Lung (tissue), 12 donors: ENCODE results near the gene PDZRN4. TPM values are rescaled to one million over a fixed set of nuclear protein-coding genes. Genes with fewer than 3 reads are reported as not detected.

ENCODE experiments used
- ATAC-seq: fragments of 200-7000 bp; cut with Tn5 transposase; one replicate; pipeline ENCODE4 v1.9.1; 2020; ENCODE audit warnings: moderate number of reproducible peaks; ENCODE audit not compliant: insufficient read depth, low FRiP score
- DNase-seq, 3 donors: peaks; one replicate each; pipeline ENCODE4 v3.0.0-alpha.2; 2013 to 2017
- H3K27ac ChIP-seq, 2 donors: one replicate each; pipeline ENCODE4 v1.5.1; 2013; ENCODE audit warnings: mild to moderate bottlenecking in 2 of 2, moderate library complexity in 2 of 2, control low read depth in 1 of 2, inconsistent platforms in 1 of 2, low read depth in 1 of 2, low read length in 1 of 2
- H3K27me3 ChIP-seq, 3 donors: one replicate each; pipeline ENCODE4 v1.5.1; 2013; ENCODE audit warnings: low read length in 2 of 3; ENCODE audit not compliant: control insufficient read depth in 3 of 3, insufficient read depth in 3 of 3
- H3K36me3 ChIP-seq, 4 donors: one replicate each; pipeline ENCODE4 v1.5.1; 2013; ENCODE audit warnings: low read length in 4 of 4, mild to moderate bottlenecking in 1 of 4, moderate library complexity in 1 of 4; ENCODE audit not compliant: control insufficient read depth in 4 of 4, insufficient read depth in 4 of 4
- H3K4me1 ChIP-seq, 5 donors: one replicate each; pipeline ENCODE4 v1.5.1; 2013; ENCODE audit warnings: low read length in 5 of 5, mild to moderate bottlenecking in 2 of 5, moderate library complexity in 1 of 5; ENCODE audit not compliant: control insufficient read depth in 5 of 5, insufficient read depth in 5 of 5
- H3K4me3 ChIP-seq: one replicate; pipeline ENCODE4 v1.5.1; 2013; ENCODE audit warnings: mild to moderate bottlenecking, control low read depth, moderate library complexity
- H3K9ac ChIP-seq, 2 donors: one replicate each; pipeline ENCODE4 v1.5.1; 2013; ENCODE audit warnings: low read length in 2 of 2, control low read depth in 1 of 2; ENCODE audit not compliant: insufficient read depth in 1 of 2
- H3K9me3 ChIP-seq, 4 donors: one replicate each; pipeline ENCODE4 v1.5.1; 2013; ENCODE audit warnings: low read length in 3 of 4, mild to moderate bottlenecking in 1 of 4, moderate library complexity in 1 of 4; ENCODE audit not compliant: control insufficient read depth in 4 of 4, insufficient read depth in 3 of 4
- WGBS, 2 donors: extraction: QIAGEN DNeasy Blood & Tissue Kit; methylation state at CpG; one replicate each; pipeline ENCODE4 v1.1.7; 2013; 5-methylcytosine and 5-hydroxymethylcytosine counted together
- polyA plus RNA-seq, 2 donors: library from polyadenylated mRNA; stranded (reverse); fragments of 200-250 nt; gene quantifications; one replicate each; pipeline ENCODE4 v1.2.1, GENCODE V29; 2013
- total RNA-seq, 2 donors: library from RNA; depleted of rRNA in 1 of 2; stranded (reverse); fragments of >200 nt in 1 of 2; gene quantifications; one replicate each; pipeline ENCODE4 v1.2.1, GENCODE V29; 2014 to 2021
- TF ChIP-seq, protein P1 (sequence below): IDR thresholded peaks from 2 replicates; pipeline ENCODE4 v1.5.1; 2012; ENCODE audit warnings: mild to moderate bottlenecking; ENCODE audit errors: control extremely low read depth, extremely low read depth
- donor health status: control.
- donor health status: control.
- donor health status: Bipolar disorder and iron deficiency.
- donor health status: healthy.
- donor health status: DM: yes; HTN: yes; CAD: no.

The PDZRN4 gene
- total and polyA plus RNA-seq, 4 donors, result 0.05 to 0.54 (median 0.32) TPM

DNA sequence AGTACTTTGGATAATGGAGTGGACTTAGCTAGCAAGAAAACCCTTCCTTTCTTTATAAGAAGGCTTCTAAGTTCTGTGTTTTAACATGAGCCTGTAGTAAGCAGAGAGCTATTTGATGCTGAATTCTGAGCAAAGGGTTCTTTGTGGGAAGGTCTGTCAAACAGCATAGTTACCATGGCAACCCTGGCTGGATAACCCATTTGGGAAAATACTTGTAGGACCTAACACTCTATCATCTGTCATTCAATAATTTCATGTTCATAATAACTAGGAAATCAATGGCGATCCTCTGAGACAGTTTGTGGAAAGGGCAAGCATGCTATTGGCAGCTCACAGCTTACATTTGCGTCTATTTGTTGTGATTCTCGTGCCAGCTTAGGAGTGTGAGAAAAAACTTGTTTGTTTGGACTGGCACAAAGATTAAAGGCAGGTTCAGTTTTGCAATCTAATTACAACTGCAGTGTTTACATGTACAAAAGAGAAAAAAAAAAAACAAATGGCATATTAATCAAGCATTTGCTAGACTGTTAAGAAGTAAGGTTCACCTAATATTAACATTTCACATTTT is 219.2 kb downstream of the PDZRN4 start:
- H3K4me1 ChIP-seq, result peaks cover 0 to 4% (median 0%) of the 10 kb centered on the region in 5 donors
- ATAC-seq (no peak), DNase-seq (peak; percentile 12 to 34 (median 16))
- no peak overlapping the region for H3K4me3 ChIP-seq
- WGBS, 2 donors, result 40 to 64% methylated on average over 3 of the region's 3 CpGs
- TF ChIP-seq, protein P1, sequence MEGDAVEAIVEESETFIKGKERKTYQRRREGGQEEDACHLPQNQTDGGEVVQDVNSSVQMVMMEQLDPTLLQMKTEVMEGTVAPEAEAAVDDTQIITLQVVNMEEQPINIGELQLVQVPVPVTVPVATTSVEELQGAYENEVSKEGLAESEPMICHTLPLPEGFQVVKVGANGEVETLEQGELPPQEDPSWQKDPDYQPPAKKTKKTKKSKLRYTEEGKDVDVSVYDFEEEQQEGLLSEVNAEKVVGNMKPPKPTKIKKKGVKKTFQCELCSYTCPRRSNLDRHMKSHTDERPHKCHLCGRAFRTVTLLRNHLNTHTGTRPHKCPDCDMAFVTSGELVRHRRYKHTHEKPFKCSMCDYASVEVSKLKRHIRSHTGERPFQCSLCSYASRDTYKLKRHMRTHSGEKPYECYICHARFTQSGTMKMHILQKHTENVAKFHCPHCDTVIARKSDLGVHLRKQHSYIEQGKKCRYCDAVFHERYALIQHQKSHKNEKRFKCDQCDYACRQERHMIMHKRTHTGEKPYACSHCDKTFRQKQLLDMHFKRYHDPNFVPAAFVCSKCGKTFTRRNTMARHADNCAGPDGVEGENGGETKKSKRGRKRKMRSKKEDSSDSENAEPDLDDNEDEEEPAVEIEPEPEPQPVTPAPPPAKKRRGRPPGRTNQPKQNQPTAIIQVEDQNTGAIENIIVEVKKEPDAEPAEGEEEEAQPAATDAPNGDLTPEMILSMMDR, result no peak
- no peak overlapping the region for H3K27ac ChIP-seq
- no peaks in the 10 kb centered on the region for H3K27me3 ChIP-seq
- H3K36me3 ChIP-seq, result no peaks in the 10 kb centered on the region
- no peak overlapping the region for H3K9ac ChIP-seq
- peaks cover 0 to 11% (median 0%) of the 10 kb centered on the region in 4 donors for H3K9me3 ChIP-seq

DNA sequence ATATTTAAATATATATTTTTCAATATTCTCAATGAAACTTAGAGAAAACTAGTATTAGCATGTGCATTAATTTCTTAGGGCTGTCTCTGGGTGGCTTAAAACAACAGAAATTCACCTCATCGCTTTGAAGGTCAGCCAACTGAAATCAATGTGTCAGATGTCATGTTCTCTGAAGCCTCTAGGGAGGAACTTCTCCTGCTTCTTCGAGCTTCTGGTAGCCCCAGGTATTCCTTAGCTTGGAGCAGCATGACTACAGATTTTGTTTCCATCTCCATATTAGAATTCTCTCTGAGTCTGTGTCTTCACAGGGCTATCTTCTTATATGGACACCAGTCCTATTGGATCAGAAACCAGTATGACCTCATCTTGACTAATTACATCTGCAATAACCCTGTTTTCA is 221.5 kb downstream of the PDZRN4 start:
- ATAC-seq, result no peak
- Histone ChIP-seq H3K9me3 (peaks cover 0 to 7% (median 0%) of the 10 kb centered on the region in 4 donors), H3K4me1 (peaks cover 0 to 4% (median 0%) of the 10 kb centered on the region in 5 donors), H3K27me3 (no peaks in the 10 kb centered on the region), H3K4me3 (no peak overlapping the region), H3K36me3 (no peaks in the 10 kb centered on the region), H3K27ac (no peak overlapping the region), H3K9ac (no peak overlapping the region)
- DNase-seq, result no peak
- 90 to 97% methylated on average over 2 of the region's 2 CpGs for WGBS, 2 donors
- TF ChIP-seq, protein P1, result no peak

DNA sequence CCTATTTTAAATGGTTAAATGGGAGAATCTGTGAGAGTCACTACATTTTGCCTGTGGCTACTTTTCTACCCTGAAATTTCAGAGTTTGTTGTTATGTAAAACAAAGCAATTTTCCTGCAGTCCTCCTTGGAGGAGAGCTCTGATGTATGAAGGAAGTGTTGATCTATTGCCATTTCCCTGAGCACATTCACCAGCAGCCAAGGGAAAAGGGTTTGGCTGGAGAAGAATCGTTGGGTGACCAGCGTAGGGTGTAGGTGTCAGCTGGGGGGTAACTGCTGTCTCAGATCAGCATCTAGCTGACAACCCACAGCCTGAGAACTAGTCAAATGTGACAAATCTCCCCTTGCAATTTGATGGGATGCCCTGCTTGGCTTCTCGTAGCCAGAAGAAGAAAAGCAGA is 230.5 kb downstream of the PDZRN4 start:
- Histone ChIP-seq H3K36me3 (no peaks in the 10 kb centered on the region), H3K9me3 (no peaks in the 10 kb centered on the region), H3K4me1 (no peaks in the 10 kb centered on the region), H3K27me3 (no peaks in the 10 kb centered on the region), H3K4me3 (no peak overlapping the region), H3K9ac (no peak overlapping the region), H3K27ac (no peak overlapping the region)
- DNase-seq (no peak), ATAC-seq (no peak)
- 47 to 64% methylated on average over 3 of the region's 3 CpGs for WGBS, 2 donors
- TF ChIP-seq, protein P1, result no peak
